ENCODE data around the gene FBL.

GRCh38 chr19:39890755-39891551, 44.8 kb upstream of the FBL start:
- TF ChIP-seq, protein P1, sequence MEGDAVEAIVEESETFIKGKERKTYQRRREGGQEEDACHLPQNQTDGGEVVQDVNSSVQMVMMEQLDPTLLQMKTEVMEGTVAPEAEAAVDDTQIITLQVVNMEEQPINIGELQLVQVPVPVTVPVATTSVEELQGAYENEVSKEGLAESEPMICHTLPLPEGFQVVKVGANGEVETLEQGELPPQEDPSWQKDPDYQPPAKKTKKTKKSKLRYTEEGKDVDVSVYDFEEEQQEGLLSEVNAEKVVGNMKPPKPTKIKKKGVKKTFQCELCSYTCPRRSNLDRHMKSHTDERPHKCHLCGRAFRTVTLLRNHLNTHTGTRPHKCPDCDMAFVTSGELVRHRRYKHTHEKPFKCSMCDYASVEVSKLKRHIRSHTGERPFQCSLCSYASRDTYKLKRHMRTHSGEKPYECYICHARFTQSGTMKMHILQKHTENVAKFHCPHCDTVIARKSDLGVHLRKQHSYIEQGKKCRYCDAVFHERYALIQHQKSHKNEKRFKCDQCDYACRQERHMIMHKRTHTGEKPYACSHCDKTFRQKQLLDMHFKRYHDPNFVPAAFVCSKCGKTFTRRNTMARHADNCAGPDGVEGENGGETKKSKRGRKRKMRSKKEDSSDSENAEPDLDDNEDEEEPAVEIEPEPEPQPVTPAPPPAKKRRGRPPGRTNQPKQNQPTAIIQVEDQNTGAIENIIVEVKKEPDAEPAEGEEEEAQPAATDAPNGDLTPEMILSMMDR (IDR thresholded peaks at IDR 0.05; ENCODE audit: insufficient read depth, low read depth, low read length), result no peak
- TF ChIP-seq EZH2 (IDR thresholded peaks at IDR 0.05; ENCODE audit: insufficient read depth, low read length), result no peak

Measured in astrocyte (in vitro differentiated cells and primary cell).